Esophagus muscularis mucosa (tissue), 3 donors: ENCODE data around the gene FOLH1.
A peak's percentile ranks its signal among the peaks of the same experiment; 100 is the strongest.
"Not testable (repeated sequence)": the region's sequence is repeated elsewhere in the genome, so short reads cannot be mapped to it uniquely, and the experiment has no call there.

Experiments
- CTCF ChIP-seq, 3 experiments: fragments of 200-600 bp in 2 of 3; fragments of 450-650 bp in 1 of 3; sonication (generic) in 2 of 3; IDR thresholded peaks; one replicate each; pipeline ENCODE4 v1.5.1; 2017 to 2019; ENCODE audit warnings: antibody characterized with exemption in 3 of 3, mild to moderate bottlenecking in 2 of 3, moderate library complexity in 1 of 3
- POLR2A ChIP-seq: fragments of 450-650 bp; IDR thresholded peaks from one replicate; pipeline ENCODE4 v1.6.1; 2017; ENCODE audit warnings: antibody characterized with exemption, moderate library complexity, mild to moderate bottlenecking, low read depth

DNA sequence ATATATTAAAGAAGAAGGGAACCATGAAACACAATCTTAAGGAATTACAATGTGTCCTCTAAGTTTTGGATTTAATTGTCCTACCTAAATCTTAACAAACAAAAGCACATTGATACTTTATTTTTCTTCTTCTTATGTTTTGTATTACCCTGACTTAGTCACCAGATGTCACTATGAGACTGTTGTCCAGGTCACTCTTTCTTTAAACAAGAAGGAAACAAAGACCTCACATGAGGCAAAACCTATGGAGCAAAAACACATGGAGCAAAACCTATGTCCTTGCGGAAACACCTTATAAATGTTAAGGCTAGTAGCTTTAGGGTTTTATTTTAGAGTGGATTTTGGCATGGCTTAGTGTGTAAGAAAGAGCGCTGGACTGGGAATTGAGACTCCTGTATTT, 20.7 kb upstream of the FOLH1 start:
- peak in 1 of 3 experiments; percentile 8 for TF ChIP-seq CTCF (IDR thresholded peaks at IDR 0.05)
- TF ChIP-seq POLR2A: not testable (repeated sequence)
